PC-3 (cell line): ENCODE data around the gene SFMBT2. TPM values are rescaled to one million over a fixed set of nuclear protein-coding genes. Genes with fewer than 3 reads are reported as not detected.

Source experiments
- ATAC-seq: fragments of 200-7000 bp; cut with Tn5 transposase; 2 replicates; pipeline ENCODE4 v1.9.1; 2020; ENCODE audit warnings: mild to moderate bottlenecking, moderate library complexity
- BruUV-seq: library from RNA; stranded (reverse); fragments of 400-500 nt; replicated peaks from 2 replicates; lab custom pipeline; 2021; lab: Mats Ljungman, UMichigan
- CTCF ChIA-PET: fragments of 300-600 bp; sonication (Branson Sonifier 250); formaldehyde crosslinking; loops from one replicate; lab custom pipeline; 2022; ENCODE audit warnings: antibody characterized with exemption; lab: Charles Lee
- POLR2A ChIA-PET: fragments of 300-600 bp; sonication (Branson Sonifier 250); formaldehyde crosslinking; loops from one replicate; lab custom pipeline; 2022; ENCODE audit warnings: antibody characterized with exemption; ENCODE audit not compliant: unreplicated experiment; lab: Charles Lee
- DNase-seq: peaks from one replicate; pipeline ENCODE4 v3.0.0-alpha.2; 2015
- H2AFZ ChIP-seq: fragments of 300-600 bp; sonication (generic); 2 replicates; pipeline ENCODE4 v1.6.0; 2016; ENCODE audit warnings: antibody characterized with exemption, low read length
- H3F3A ChIP-seq: fragments of 300-600 bp; sonication (generic); one replicate; pipeline ENCODE4 v1.6.0; 2017; ENCODE audit warnings: antibody characterized with exemption, low read length, control low read depth, mild to moderate bottlenecking; ENCODE audit not compliant: unreplicated experiment
- H3K27ac ChIP-seq: fragments of 300-600 bp; sonication (generic); 2 replicates; pipeline ENCODE4 v1.5.1; 2016; ENCODE audit warnings: mild to moderate bottlenecking, low read length
- H3K27me3 ChIP-seq: fragments of 300-600 bp; sonication (generic); 2 replicates; pipeline ENCODE4 v1.6.1; 2016; ENCODE audit warnings: low read length, mixed read lengths
- H3K36me3 ChIP-seq: fragments of 300-600 bp; sonication (generic); 2 replicates; pipeline ENCODE4 v1.6.1; 2016; ENCODE audit warnings: low read depth, mixed run types, low read length, mixed read lengths
- H3K4me1 ChIP-seq: fragments of 300-600 bp; sonication (generic); 2 replicates; pipeline ENCODE4 v1.5.1; 2016; ENCODE audit warnings: low read length; ENCODE audit not compliant: insufficient read depth
- H3K4me2 ChIP-seq: fragments of 300-600 bp; sonication (generic); 2 replicates; pipeline ENCODE4 v1.6.0; 2016; ENCODE audit warnings: low read length
- H3K4me3 ChIP-seq: fragments of 300-600 bp; sonication (generic); 2 replicates; pipeline ENCODE4 v1.5.1; 2016; ENCODE audit warnings: mild to moderate bottlenecking, low read length, mixed read lengths
- H3K79me2 ChIP-seq: fragments of 300-600 bp; sonication (generic); 2 replicates; pipeline ENCODE4 v1.6.1; 2017; ENCODE audit warnings: low read length, mixed read lengths
- H3K9ac ChIP-seq: fragments of 300-600 bp; sonication (generic); 2 replicates; pipeline ENCODE4 v1.6.0; 2016; ENCODE audit warnings: mild to moderate bottlenecking, low read length
- H3K9me2 ChIP-seq: fragments of 300-600 bp; sonication (generic); replicated peaks from 2 replicates; pipeline ENCODE4 v1.6.1; 2016; ENCODE audit warnings: mixed run types, low read length, mixed read lengths
- H3K9me3 ChIP-seq: fragments of 300-600 bp; sonication (generic); 2 replicates; pipeline ENCODE4 v1.6.1; 2016; ENCODE audit warnings: low read length, mixed read lengths
- H4K20me1 ChIP-seq: fragments of 300-600 bp; sonication (generic); 2 replicates; pipeline ENCODE4 v1.6.1; 2016; ENCODE audit warnings: low read length, mixed read lengths
- CTCF ChIP-seq: fragments of 300-600 bp; sonication (generic); conservative IDR thresholded peaks from 2 replicates; pipeline ENCODE4 v1.5.1; 2017; ENCODE audit warnings: antibody characterized with exemption, low read depth, mild to moderate bottlenecking, low read length
- EZH2 ChIP-seq: fragments of 300-600 bp; sonication (generic); IDR thresholded peaks from one replicate; pipeline ENCODE4 v1.6.1; 2017; ENCODE audit warnings: antibody characterized with exemption, mild to moderate bottlenecking, low read length; ENCODE audit not compliant: unreplicated experiment
- EZH2phosphoT487 ChIP-seq: fragments of 300-600 bp; sonication (generic); IDR thresholded peaks from 2 replicates; pipeline ENCODE4 v1.6.1; 2018; ENCODE audit warnings: mild to moderate bottlenecking, antibody characterized with exemption, low read length, borderline replicate concordance
- intact Hi-C: fragments of 100-400 bp; cut with micrococcal nuclease; formaldehyde crosslinking; loops from 2 replicates; pipeline ENCODE4 v1.9.0; 2023
- total RNA-seq: library from RNA; depleted of rRNA; stranded (reverse); fragments of >200 nt; gene quantifications from 2 replicates; pipeline ENCODE4 v1.2.3, GENCODE V29; 2014

The SFMBT2 gene
- total RNA-seq, 1 experiment from 2014 or later = 1.9 TPM

- no peak overlapping the region for H2AFZ ChIP-seq
- H3K9ac ChIP-seq = peak overlapping the region; percentile 63
- no peak for TF ChIP-seq EZH2
- no peak for TF ChIP-seq EZH2phosphoT487
- TF ChIP-seq CTCF = no peak
- no peaks in the 10 kb centered on the region for H3K9me2 ChIP-seq
- CTCF ChIA-PET = interaction anchor here (0.6 kb wide), 1 partner anchor 82 kb away, joined by 4 read pairs; no protein-coding TSS in a partner anchor
- intact Hi-C loops = loop anchor here (1.0 to 5.0 kb wide), 2 partner anchors 49 to 63 kb away; no protein-coding TSS in a partner anchor
- H3F3A ChIP-seq = no peaks in the 10 kb centered on the region
- no peaks in the 10 kb centered on the region for H3K36me3 ChIP-seq
- no peaks in the 10 kb centered on the region for H4K20me1 ChIP-seq
- peak overlapping the region; percentile 86 for H3K27ac ChIP-seq
- no peaks in the 10 kb centered on the region for H3K27me3 ChIP-seq
- H3K4me2 ChIP-seq = peak overlapping the region; percentile 63
- H3K9me3 ChIP-seq = 0 out of 2 replicates have a peak, but pooled peaks cover 6% of the 10 kb centered on the region
- ATAC-seq (peak; percentile 97), DNase-seq (peak; percentile 89)
- peaks cover 12% of the 10 kb centered on the region for H3K4me1 ChIP-seq
- BruUV-seq = no TSS peak
- H3K4me3 ChIP-seq = no peak overlapping the region
- POLR2A ChIA-PET = no interaction called here
- no peaks in the 10 kb centered on the region; the same call in 1 of the 2 replicates for H3K79me2 ChIP-seq
Measured at GRCh38 chr10:7311218-7311849, 99.5 kb downstream of the SFMBT2 start.

GRCh38 chr10:7310076-7310475 lies 100.8 kb downstream of the SFMBT2 start:
- Histone ChIP-seq H3K9ac (no peak overlapping the region; the same call in 1 of the 2 replicates), H3K79me2 (no peaks in the 10 kb centered on the region; the same call in 1 of the 2 replicates), H3K4me3 (no peak overlapping the region), H3K27ac (peak overlapping the region; percentile 86; the same call in 1 of the 2 replicates), H3K36me3 (no peaks in the 10 kb centered on the region), H3K27me3 (no peaks in the 10 kb centered on the region), H3K4me2 (no peak overlapping the region), H4K20me1 (no peaks in the 10 kb centered on the region), H3F3A (no peaks in the 10 kb centered on the region), H3K4me1 (peaks cover 12% of the 10 kb centered on the region), H2AFZ (no peak overlapping the region), H3K9me3 (0 out of 2 replicates have a peak, but pooled peaks cover 6% of the 10 kb centered on the region), H3K9me2 (no peaks in the 10 kb centered on the region)
- ATAC-seq (no peak), DNase-seq (no peak)
- intact Hi-C loops = loop anchor here (5.0 kb wide), 1 partner anchor 48 kb away; no protein-coding TSS in a partner anchor
- ChIA-PET POLR2A (no interaction called here), CTCF (no interaction called here)
- TF ChIP-seq CTCF = no peak
- TF ChIP-seq EZH2 = no peak
- TF ChIP-seq EZH2phosphoT487 = no peak
- BruUV-seq = no TSS peak

GRCh38 chr10:7308826-7309225 lies 102.0 kb downstream of the SFMBT2 start:
- intact Hi-C loops = no loop called here
- ChIA-PET CTCF (no interaction called here), POLR2A (no interaction called here)
- no peak overlapping the region for H3K9ac ChIP-seq
- TF ChIP-seq CTCF = no peak
- TF ChIP-seq EZH2phosphoT487 = no peak
- TF ChIP-seq EZH2 = no peak
- no peaks in the 10 kb centered on the region for H3K27me3 ChIP-seq
- H3K4me3 ChIP-seq = no peak overlapping the region
- H2AFZ ChIP-seq = no peak overlapping the region
- DNase-seq (no peak), ATAC-seq (no peak)
- no peaks in the 10 kb centered on the region for H3F3A ChIP-seq
- H3K4me2 ChIP-seq = no peak overlapping the region
- peaks cover 12% of the 10 kb centered on the region for H3K4me1 ChIP-seq
- no peaks in the 10 kb centered on the region for H3K36me3 ChIP-seq
- no peak overlapping the region for H3K27ac ChIP-seq
- no peaks in the 10 kb centered on the region; the same call in 1 of the 2 replicates for H3K79me2 ChIP-seq
- H4K20me1 ChIP-seq = no peaks in the 10 kb centered on the region
- H3K9me2 ChIP-seq = no peaks in the 10 kb centered on the region
- H3K9me3 ChIP-seq = 0 out of 2 replicates have a peak, but pooled peaks cover 6% of the 10 kb centered on the region
- BruUV-seq = no TSS peak
